Cardiac septum (tissue), 1 donor: ENCODE data around the gene GPR157. TPM values are rescaled to one million over a fixed set of nuclear protein-coding genes. Genes with fewer than 3 reads are reported as not detected.

Experiments used
- DNase-seq: peaks from one replicate; pipeline ENCODE4 v3.0.0-alpha.2; 2020; ENCODE audit warnings: low spot score
- intact Hi-C: fragments of 100-400 bp; cut with DNase I; formaldehyde crosslinking; loops from one replicate; pipeline ENCODE4 v1.14.0; 2022
- total RNA-seq: library from RNA; stranded (reverse); fragmentation: NEBNext Ultra II Directional; extraction: Animal tissue kit (Norgen Biotek cat#: 25700); gene quantifications from one replicate; pipeline ENCODE4 v1.2.1, GENCODE V29; 2021
- donor health status: DM: no; HTN: no; CAD: no.

The GPR157 gene
- total RNA-seq, 1 donor from 2014 or later, result 23.0 TPM

DNA sequence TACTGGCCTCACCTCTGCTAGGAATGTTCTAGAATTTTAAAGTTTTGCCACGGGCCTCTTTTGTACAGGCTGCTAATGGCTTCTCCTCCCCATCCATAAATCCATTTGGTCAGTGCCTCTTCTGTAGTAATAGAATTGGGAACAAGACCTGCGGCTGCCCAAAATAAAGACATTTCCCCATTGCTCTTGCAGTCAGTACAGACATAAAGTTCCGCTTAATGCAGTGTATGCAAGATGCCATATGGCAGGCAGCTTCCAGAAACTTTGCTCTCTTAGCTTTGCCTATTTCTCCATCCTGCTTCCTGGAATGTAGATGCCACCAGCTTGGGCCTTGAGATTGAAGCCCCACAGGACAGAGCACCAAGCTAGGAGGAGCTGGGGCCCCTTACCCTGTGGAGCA is 55.8 kb downstream of the GPR157 start:
- intact Hi-C loops, result no loop called here
- no peak for DNase-seq

DNA sequence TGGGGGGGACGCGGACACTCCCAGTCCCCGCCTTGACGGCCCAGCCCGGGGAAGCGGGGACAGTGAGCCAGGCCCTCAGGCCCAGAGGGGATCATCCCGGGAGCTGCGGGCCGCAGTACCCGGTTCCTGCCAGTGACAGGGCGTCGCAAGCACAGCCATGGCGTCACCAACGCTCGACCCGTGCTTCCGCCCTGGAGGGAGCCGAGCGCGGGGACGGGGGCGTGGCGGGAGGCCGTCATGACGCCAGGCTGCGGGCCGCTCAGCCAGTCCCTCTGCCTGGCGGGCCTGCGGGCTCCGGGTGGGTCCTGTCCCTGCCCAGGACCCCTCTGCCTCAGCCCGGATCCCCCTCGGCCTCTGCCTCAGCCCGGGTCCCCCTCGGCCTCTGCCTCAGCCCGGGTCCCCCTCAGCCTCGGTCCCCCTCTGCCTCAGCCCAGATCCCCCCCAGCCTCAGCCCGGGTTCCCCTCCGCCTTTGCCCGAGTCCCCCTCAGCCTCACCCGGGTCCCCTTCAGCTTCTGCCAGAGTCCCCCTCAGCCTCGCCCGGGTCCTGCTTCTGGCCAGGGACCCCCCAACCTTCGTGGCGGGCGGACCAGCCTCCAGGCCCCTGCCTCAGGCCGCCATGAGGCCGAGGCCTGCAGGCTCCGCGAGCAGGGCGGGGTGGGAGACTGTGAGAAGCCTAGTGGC is 57.2 kb downstream of the GPR157 start:
- DNase-seq, result no peak
- intact Hi-C loops, result no loop called here

DNA sequence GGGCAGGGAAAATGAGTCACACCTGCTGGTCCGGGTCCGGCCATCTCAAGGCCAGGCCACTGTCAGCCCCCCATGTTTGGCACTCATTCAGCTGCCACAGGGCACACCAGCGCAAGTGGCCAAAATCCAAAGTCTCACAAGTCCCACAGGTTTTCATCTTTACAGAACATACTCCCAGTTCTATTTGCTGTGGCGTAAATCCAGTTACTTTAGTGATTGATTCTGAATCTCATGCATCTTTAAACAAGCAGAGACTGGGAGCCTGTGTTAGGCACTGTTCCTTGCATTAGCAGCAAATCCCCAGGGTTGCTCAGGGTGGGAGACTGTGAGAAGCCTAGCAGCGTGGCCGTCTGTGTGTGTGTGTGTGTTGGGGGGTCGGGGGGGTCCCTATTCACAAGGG is 58.4 kb downstream of the GPR157 start:
- DNase-seq, result no peak
- intact Hi-C loops, result no loop called here

DNA sequence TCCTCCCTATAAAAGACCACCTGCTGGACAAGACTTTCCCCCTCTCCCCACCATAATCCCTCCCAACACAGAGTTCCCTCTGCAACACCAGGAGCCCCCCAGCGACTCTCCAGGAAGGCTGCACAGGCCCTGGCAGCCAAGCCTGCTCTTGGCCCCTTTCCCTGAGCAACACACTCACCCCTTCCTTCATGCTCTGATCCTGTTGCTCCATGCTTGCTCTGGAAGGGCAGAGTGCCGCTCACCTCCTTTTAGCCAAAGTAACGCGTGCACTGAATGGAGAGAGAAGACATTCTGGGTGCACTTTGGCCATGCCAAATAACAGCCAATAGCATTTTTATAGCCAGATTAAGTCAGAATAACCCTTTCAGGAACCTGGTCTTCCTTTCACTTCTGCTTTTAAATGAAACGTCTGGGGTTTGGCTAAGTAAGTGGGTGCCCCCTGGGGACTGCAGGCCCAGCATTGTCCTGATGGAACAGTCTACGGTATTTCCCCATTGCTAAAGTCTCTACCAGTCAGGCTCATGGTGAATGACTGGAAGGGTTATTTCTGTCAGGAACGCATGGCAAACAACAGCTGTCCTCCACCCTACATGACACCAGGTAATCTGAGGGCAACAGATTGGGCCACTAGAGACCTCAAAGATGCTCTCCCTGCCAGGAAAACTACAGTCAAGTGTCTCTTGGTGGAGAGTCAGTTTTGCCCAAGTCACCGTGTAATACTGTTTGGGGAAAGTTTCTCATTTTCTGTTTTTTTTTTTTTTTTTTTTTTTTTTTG is 59.4 kb downstream of the GPR157 start, which contains the start of gene SLC2A5:
Gene SLC2A5, minus strand, starts transcription at position 310 of the 775 bp plus-strand sequence. Its CDS starts 99 bp downstream, at position 211.
- intact Hi-C loops, result no loop called here
- DNase-seq, result no peak

DNA sequence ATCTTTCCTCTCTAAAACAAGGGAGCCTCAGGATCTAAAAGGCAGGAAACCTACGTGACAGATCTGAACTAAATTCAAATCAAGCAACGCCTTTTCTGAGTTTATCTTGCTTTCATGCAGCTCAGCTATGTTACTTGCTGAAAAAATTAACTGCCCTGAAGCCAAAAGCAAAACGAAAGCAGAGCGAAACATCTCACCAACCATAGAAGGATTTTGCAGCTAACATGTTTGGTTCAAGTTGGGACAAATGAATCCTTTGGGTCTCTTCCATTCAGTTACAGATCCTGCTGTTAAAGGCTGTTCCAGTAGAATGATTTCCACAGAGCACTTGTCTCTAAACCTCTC is 59.9 kb downstream of the GPR157 start:
- DNase-seq, result no peak
- intact Hi-C loops, result no loop called here

DNA sequence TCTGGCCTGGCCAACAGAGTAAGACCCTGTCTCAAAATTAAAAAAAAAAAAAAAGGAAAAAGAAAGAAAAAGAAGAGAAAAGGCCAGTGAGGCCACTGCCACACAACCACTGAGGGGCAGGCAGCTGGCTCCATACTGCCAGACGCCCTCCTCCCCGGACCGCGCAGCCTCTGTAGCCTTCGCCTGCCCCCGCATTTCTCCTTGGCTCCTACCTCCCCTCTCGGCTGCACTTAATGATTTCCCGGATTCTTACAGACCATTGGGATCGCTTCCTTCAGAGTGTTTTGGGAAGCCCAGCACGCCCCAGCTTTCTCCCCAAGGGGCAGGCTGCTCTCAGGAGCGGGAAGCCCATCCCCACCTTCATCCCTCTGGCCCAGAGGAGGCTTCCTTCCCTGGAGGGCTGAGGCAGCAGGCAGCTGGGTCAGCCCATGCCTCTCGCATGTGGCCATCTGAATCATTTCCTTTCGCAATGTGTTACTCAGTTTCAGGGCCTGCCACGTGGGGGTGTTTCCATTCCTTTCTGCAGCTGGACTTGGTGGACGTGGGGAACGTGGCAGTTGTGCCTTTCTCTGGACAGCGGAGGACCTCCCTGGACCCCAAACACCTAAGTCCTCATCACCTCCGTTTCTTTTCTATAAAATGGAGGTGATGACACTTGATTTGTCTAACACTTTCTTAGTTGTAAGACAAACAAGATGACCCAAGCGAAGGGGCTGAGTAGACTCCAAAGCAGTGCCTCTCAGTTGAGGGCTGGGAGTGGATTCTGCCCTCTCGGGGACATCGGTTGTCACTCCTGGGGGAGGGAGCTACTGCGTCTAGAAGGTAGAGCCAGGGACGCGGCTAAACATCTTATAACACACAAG is 61.7 kb downstream of the GPR157 start:
- peak; percentile 89 for DNase-seq
- intact Hi-C loops, result no loop called here

DNA sequence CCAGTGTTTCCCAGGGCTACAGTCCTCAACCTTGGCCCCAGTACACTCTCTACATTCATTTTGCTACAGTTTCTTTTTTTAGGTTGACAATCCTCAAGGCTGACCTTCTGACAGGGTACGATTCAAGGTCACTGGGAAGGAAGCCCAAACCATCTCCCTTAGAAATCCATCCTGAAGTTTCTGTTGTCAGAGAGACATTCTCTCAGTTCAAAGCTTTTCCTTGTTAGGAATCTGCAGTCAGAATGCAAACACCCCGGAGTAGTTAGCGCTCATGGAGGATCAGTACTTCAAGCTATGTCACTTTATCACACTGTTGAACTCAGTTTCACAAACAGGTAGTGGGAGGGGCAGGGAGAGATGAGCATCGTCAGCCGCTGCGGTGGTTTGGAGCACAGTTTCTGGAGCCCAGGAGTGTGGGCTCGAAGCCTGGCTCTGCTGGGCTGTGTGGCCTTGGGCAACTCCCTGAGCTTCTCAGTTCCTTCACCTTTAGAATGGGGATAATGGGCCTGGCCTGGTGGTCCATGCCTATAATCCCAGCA is 63.6 kb downstream of the GPR157 start:
- intact Hi-C loops, result no loop called here
- DNase-seq, result no peak

DNA sequence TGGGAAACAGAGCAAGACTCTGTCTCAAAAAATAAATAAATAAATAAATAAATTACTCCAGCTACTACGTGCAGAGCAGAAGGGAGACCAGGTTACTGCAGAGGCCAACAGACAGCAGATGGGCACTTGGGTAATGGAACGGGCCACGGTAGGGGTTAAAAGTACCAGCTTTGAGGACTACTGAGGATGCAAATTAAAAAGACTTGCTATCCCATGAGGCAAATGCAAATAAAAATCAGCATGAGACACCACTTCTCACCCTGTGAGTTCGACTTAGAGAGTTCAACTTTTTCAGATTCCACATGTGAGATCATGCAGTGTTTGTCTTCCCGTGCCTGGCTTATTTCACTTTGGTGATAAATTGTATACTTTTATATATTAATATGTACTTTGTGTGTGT is 66.1 kb downstream of the GPR157 start:
- no peak for DNase-seq
- intact Hi-C loops, result no loop called here

DNA sequence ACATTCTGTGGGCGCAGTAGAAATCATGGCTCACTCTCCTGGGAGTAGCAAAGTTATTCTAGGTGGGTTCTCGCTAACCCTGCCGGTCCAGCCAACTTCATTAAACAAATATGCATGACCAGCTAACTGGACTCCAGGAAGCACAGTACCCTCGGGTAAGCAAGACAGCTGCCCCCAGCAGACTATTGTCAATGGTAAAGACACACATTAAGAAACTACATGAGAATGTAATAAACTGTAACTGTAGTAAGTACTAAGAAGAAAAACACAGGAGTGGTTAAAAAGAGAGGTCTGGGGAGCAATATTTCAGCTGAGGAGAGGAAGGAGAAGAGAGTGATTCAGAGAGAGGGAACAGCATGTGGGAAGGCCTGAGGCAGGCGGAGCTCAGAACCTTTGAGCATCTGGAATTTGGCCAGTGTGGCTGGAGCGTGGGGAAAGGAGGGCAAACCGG is 66.9 kb downstream of the GPR157 start:
- intact Hi-C loops, result no loop called here

DNA sequence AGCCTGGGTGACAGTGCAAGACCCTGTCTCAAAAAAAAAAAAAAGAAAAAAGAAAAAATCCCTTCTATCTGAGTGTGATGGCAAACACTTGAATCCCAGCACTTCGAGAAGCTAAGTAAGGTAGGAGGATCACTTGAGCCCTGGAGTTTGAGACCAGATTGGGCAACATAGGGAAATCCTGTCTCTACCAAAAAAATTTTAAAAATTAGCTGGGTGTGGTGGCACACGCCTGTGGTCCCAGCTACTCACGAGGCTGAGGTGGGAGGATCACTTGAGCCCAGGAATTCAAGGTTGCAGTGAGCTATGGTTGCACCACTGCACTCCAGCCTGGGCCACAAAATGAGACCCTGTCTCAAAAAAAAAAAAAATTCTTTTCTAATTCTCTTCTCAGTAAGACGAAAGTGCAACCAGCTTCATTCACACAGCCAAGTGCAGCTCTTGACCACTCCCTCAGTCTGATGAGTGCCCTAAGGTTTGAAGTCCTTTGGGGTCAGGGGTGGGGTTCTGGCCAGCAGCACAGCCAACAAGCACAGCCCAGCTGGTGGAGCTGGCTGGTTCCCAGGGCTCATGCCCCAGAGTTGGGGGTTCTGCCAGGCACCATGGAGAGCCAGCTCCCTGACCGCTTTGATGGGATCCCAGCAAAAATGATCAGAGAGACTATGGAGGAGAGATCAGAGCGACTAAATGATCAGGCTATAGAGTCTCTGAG is 67.5 kb downstream of the GPR157 start:
- intact Hi-C loops, result no loop called here
- DNase-seq, result peak; percentile 36

More for the DNA sequence above, 66.9 kb downstream of the GPR157 start:
- peak; percentile 7 for DNase-seq

DNA sequence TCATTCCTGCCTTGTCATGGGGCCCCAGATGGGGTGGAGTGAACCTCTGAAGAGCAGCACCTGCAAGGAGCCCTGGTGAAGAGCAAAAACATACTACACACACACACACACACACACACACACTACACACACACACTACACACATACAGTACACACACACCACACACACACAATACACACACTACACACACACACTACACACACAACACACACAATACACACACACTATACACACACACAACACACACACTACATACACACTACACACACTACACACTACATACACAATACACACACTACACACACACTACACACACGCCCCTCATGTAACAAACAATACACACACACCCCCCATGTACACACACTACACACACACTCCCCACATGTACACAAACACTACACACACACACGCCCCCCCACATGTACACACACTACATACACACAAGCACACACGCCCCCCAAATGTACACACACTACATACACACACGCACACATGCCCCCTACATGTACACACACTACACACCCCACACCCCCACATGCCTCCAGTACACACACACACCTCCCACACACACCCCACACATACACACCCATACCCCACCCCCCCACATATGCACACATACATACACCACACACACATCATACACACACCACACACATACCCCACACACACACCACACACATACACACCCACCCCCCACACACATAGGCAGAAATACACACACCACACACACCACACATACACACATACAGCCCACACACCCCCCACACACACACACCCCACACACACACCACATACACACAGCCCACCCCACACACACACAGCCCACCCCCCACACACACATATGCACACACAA is 68.8 kb downstream of the GPR157 start:
- peak; percentile 31 for DNase-seq
- intact Hi-C loops, result no loop called here

DNA sequence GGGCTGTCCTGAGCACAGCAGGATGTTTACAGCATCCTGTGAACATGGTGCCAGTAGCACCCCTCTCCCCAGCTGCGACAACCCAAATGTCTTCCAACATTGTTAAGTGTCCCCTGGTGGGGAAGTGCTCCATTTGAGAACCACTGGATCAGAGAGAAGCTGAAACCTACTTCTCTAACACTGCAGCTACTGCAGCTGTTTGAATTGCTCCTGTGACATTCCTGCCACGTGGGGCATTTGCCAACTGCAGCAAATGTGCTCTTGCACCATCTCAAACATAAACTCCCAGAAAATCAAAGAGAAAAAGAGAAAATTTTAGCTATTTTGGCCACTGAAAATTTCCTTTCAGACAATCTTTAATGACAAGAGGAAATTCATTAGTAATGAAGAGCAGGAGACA is 70.4 kb downstream of the GPR157 start:
- intact Hi-C loops, result no loop called here
- no peak for DNase-seq

DNA sequence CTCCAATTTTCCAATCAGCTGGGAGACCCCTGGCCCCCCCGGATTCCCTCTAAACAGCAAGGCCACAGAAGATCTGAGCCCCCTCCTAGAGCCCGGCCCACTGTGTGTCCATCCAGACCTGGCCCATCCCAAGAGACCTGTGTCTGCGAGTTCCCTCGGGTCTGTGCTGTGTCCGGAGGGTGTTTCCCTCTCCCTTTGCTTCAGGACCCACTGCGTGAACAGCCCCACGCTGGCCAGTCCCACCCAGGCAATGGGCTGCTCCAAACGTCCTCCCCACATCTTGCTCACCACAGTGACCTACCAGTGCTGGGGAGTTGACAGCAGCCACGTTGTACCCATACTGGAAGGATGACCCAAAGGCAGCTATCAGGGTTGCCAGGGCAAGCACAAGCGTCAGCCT is 71.1 kb downstream of the GPR157 start:
- DNase-seq, result peak; percentile 38
- intact Hi-C loops, result no loop called here

DNA sequence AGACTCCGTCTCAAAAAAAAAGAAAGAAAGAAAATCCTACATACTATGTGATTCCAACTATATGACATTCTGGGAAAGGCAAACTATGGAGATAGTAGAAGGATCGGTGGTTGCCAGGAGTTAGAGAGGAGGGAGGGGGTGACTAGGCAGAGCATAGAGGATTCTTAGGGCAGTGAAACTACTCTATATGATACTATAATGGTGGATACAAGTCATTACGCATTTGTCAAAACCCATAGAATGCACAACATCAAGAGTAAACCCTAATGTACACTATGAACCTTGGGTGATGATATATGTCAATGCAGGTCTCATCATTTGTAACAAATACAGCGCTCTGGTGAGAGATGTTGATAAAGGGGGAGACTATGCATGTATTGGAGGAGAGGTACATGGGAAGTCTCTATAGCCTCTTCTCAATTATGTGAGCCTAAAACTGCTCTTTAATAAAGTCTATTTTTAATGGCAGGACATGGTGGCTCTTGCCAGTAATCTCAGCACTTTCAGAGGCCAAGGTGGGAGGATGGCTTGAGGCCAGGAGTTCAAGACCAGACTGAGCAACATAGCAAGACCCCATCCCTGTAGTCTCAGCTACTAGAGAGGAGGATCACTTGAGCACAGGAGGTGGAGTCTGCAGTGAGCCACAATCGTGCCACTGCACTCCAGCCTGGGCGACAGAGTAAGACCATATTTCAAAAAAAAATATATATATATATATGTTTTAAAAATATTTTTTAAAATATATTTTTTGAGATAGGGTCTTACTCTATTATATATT is 76.4 kb downstream of the GPR157 start:
- intact Hi-C loops, result no loop called here
- DNase-seq, result no peak

DNA sequence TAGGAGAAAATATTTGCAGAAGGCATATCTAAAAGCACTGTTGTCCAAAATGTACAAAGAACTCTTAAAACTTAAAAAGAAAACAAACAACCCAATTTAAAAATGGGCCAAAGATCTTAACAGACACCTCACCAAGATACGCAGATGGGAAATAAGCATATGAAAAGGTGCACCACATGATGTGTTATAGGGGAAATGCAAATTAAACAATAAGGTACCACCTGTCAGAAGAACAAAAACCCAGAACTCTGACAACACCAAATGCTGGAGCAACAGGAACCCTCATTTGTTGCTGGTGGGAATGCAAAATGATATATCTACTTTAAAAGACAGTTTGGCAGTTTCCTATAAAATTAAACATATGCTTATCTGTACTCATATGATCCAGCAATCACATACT is 77.5 kb downstream of the GPR157 start:
- intact Hi-C loops, result no loop called here
- no peak for DNase-seq

DNA sequence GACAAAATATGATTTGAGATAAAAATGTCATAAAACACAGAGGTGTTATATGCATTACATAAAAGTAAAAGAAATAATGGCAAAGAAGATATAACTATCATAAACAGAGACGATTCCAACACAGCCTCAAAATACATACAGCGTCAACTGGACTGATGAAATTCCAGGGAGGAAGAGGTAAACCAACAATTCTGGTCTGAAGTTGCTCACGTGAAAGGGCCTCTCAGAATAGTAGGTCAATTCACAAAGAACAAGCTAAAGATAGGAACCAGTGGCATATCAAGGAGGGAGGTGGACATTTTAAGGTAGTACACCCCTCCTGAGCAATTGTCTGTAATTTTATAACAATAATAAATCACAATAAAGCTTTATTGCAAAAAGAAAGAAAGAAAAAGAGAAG is 78.1 kb downstream of the GPR157 start:
- intact Hi-C loops, result no loop called here
- no peak for DNase-seq
